Measurements from ENCODE around the gene PARL.
A peak's percentile ranks its signal among the peaks of the same experiment; 100 is the strongest.

The PARL gene

DNA sequence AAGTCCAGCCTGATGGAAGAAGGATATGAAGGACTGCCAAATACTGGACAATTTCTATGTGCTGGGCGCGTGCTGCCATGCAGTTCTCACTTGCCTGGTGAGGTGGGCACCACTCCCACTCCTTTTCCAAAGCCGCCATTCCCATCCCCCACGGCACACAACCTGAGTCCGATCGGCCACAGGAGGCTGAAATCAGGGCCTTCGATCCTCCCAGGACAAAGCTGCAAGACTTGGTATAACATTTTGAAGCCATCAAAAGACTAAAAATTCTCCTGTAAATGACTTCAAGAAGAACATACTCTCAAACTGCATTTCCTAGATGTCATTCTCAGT lies 56.2 kb downstream of the PARL start:
- H3K36me3 ChIP-seq (replicated peaks) = peaks cover 25% of the 10 kb centered on the region
- DNase-seq (ENCODE audit: low spot score in 2 of 2) = no peak
- H3K27me3 ChIP-seq (ENCODE audit: low read depth) = no peaks in the 10 kb centered on the region
- in situ Hi-C loops (cut with MboI; ENCODE audit: low sequenced_read_pairs) = no loop called here
- no peaks in the 10 kb centered on the region for H3K9me3 ChIP-seq
- no peak overlapping the region for H3K4me3 ChIP-seq
- peaks cover 8% of the 10 kb centered on the region for H3K4me1 ChIP-seq

- DNase-seq (ENCODE audit: low spot score in 2 of 2) = no peak
- Histone ChIP-seq H3K36me3 (replicated peaks) (peaks cover 20% of the 10 kb centered on the region), H3K27me3 (ENCODE audit: low read depth) (no peaks in the 10 kb centered on the region), H3K4me1 (peaks cover 8% of the 10 kb centered on the region), H3K9me3 (no peaks in the 10 kb centered on the region), H3K4me3 (no peak overlapping the region)
- in situ Hi-C loops (cut with MboI; ENCODE audit: low sequenced_read_pairs) = no loop called here
Measured at GRCh38 chr3:183827809-183828537, 56.7 kb downstream of the PARL start.

- no peak overlapping the region for H3K4me3 ChIP-seq
- H3K9me3 ChIP-seq = no peaks in the 10 kb centered on the region
- no peak for DNase-seq (ENCODE audit: low spot score in 2 of 2)
- no peaks in the 10 kb centered on the region for H3K27me3 ChIP-seq (ENCODE audit: low read depth)
- H3K4me1 ChIP-seq = peaks cover 8% of the 10 kb centered on the region
- in situ Hi-C loops (cut with MboI; ENCODE audit: low sequenced_read_pairs) = no loop called here
- peaks cover 13% of the 10 kb centered on the region for H3K36me3 ChIP-seq (replicated peaks)
Measured at GRCh38 chr3:183826448-183827250, 58.0 kb downstream of the PARL start.

- DNase-seq (ENCODE audit: low spot score in 2 of 2) = peak; percentile 79 to 88
- H3K4me1 ChIP-seq = peaks cover 8% of the 10 kb centered on the region
- peak within 1 kb of the TSS; percentile 62 for H3K4me3 ChIP-seq
- no peaks in the 10 kb centered on the region for H3K27me3 ChIP-seq (ENCODE audit: low read depth)
- in situ Hi-C loops (cut with MboI; ENCODE audit: low sequenced_read_pairs) = no loop called here
- H3K36me3 ChIP-seq (replicated peaks) = peaks cover 9% of the 10 kb centered on the region
- no peaks in the 10 kb centered on the region for H3K9me3 ChIP-seq
Measured at GRCh38 chr3:183825456-183826161, 59.1 kb downstream of the PARL start, which contains the start of gene MAP6D1. Gene MAP6D1, minus strand, starts transcription at chr3:183825577. Its CDS starts 30 bp downstream, at chr3:183825547.

- peaks cover 8% of the 10 kb centered on the region for H3K4me1 ChIP-seq
- H3K27me3 ChIP-seq (ENCODE audit: low read depth) = no peaks in the 10 kb centered on the region
- in situ Hi-C loops (cut with MboI; ENCODE audit: low sequenced_read_pairs) = no loop called here
- H3K9me3 ChIP-seq = no peaks in the 10 kb centered on the region
- peak in 1 of 2 experiments; percentile 39 for DNase-seq (ENCODE audit: low spot score in 2 of 2)
- peak overlapping the region; percentile 62 for H3K4me3 ChIP-seq
- H3K36me3 ChIP-seq (replicated peaks) = peaks cover 9% of the 10 kb centered on the region
Measured at GRCh38 chr3:183824761-183825455, 59.8 kb downstream of the PARL start.

DNA sequence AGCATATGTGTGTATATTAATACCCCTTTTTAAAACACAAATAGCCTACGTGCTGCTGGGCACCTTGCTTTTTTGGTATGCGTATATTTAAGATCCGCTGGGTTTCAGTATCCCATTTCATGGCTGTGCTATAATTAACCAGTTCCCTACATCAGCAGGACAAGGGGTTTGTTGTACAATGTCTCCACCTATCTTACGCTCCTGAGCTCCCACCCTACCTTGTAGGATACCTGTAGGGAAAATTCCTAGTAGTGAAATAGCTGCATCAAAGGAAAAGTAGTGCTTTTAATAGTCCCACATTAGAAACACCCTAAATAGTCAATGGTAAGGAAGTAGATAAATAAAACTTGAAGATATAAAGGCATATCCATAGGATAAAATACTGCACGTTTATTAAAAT lies 60.7 kb downstream of the PARL start:
- Histone ChIP-seq H3K27me3 (ENCODE audit: low read depth) (no peaks in the 10 kb centered on the region), H3K9me3 (no peaks in the 10 kb centered on the region), H3K4me3 (peak overlapping the region; percentile 62), H3K36me3 (replicated peaks) (peaks cover under 1% of the 10 kb centered on the region; the same call in 1 of the 2 replicates), H3K4me1 (peaks cover 8% of the 10 kb centered on the region)
- DNase-seq (ENCODE audit: low spot score in 2 of 2) = peak in 1 of 2 experiments; percentile 42
- in situ Hi-C loops (cut with MboI; ENCODE audit: low sequenced_read_pairs) = no loop called here

- in situ Hi-C loops (cut with MboI; ENCODE audit: low sequenced_read_pairs) = no loop called here
- Histone ChIP-seq H3K36me3 (replicated peaks) (peaks cover 1% of the 10 kb centered on the region), H3K27me3 (ENCODE audit: low read depth) (no peaks in the 10 kb centered on the region), H3K9me3 (no peaks in the 10 kb centered on the region), H3K4me3 (no peak overlapping the region), H3K4me1 (peaks cover 8% of the 10 kb centered on the region)
- DNase-seq (ENCODE audit: low spot score in 2 of 2) = no peak
Measured at GRCh38 chr3:183822631-183823030, 62.0 kb downstream of the PARL start.

DNA sequence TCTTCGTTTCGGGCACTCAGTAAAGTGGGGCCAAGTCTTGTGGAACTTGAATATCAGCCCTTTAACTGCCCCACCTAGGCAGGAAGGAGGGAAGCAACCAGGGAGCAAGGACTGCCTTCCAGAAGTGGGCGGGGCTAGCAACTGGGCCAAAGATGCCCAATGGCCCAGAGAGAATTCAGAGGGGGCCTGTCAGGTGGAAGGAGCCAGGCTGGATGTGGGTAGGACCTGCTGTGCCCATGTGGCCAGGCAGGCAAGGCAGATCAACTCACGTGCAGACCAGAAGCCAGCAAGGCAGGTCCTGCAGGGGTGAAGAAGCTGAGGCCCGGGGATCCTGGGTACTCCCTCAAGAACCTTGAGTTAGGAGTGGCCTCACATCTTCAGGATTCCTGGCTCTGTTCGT lies 64.8 kb downstream of the PARL start:
- no peaks in the 10 kb centered on the region for H3K9me3 ChIP-seq
- in situ Hi-C loops (cut with MboI; ENCODE audit: low sequenced_read_pairs) = no loop called here

DNA sequence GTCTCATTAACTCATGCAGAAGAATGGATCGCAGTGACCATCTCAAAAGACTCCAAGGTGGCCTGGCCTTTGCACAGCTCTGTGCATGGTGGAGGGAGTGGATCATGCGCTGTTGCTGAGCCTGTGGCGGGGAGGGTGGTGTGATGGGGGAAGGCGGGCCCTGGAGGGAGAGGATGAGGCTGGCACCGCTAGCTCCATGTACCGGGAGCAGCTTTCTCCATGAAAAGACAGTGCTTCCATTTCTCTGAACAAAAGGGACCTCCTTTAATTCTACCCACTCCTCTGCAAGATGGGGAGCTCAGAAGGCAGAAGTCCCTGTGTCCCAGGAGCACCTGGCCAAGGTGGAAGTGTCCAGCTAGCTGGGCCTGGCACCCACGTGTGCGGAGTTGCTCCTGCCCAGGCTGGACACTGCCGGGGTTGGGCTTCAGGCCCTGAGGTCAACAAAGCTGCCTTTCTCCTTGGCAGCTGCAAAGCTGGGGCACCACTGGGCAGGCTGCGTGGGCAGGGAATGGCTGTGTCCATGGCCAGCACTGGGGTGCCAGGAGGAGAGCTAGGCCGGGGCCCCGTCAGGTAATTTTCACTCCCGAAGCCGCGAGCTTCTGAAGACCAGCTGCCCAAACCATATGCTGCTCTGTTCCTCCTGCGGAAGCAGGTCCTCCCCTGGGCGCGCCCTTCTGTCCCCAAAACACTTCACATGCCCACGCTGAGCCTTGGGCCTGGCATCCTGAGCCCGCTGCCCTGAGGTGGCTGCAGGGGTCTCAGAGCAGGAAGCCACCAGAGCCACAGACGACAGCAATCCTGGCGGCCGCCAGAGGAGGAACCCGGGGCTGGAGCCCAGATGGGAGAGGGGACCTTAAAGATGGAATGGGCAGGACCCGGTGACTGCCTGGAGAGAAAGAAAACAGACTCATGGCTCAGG lies 65.7 kb downstream of the PARL start:
- no peak overlapping the region for H3K4me3 ChIP-seq
- peaks cover 4% of the 10 kb centered on the region; the same call in 1 of the 2 replicates for H3K4me1 ChIP-seq
- no peaks in the 10 kb centered on the region for H3K27me3 ChIP-seq (ENCODE audit: low read depth)
- no peaks in the 10 kb centered on the region for H3K9me3 ChIP-seq
- no peak for DNase-seq (ENCODE audit: low spot score in 2 of 2)
- in situ Hi-C loops (cut with MboI; ENCODE audit: low sequenced_read_pairs) = no loop called here
- H3K36me3 ChIP-seq (replicated peaks) = peaks cover 18% of the 10 kb centered on the region

More for the DNA sequence above, 64.8 kb downstream of the PARL start:
- no peak for DNase-seq (ENCODE audit: low spot score in 2 of 2)
- Histone ChIP-seq H3K36me3 (replicated peaks) (peaks cover 18% of the 10 kb centered on the region), H3K4me1 (peaks cover 8% of the 10 kb centered on the region), H3K4me3 (no peak overlapping the region), H3K27me3 (ENCODE audit: low read depth) (no peaks in the 10 kb centered on the region)

DNA sequence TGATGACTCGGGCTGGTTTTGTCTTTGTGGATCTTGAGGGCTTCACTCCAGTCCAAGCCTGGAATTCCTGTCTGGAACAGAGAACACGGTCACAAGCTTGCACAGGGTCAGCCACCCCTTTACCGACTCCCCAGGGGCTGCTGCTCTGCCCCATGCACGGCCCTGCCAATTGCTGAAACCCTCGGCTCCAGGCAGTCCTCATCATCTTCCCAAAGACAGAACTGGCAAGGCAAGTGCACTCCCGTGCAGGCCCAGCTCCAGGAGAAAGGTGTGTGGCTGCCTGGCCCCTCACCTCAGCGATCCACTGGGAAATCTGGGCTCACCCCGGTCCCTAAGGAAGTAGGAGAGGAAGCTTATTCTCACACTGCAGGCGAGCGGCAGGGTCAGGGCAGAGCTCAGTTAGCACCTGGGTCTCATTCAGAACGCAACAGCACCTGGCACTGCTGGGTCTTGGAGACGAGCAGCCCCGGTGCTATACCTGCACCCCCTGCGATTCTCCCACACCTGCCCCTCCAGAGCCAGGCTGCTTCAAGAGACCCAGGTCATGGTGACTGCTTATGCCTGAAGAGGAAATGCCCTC lies 66.5 kb downstream of the PARL start:
- Histone ChIP-seq H3K9me3 (no peaks in the 10 kb centered on the region), H3K36me3 (replicated peaks) (peaks cover 18% of the 10 kb centered on the region), H3K4me3 (no peak overlapping the region), H3K27me3 (ENCODE audit: low read depth) (no peaks in the 10 kb centered on the region), H3K4me1 (no peaks in the 10 kb centered on the region)
- in situ Hi-C loops (cut with MboI; ENCODE audit: low sequenced_read_pairs) = no loop called here
- no peak for DNase-seq (ENCODE audit: low spot score in 2 of 2)

- no peak for DNase-seq (ENCODE audit: low spot score in 2 of 2)
- no peaks in the 10 kb centered on the region for H3K27me3 ChIP-seq (ENCODE audit: low read depth)
- in situ Hi-C loops (cut with MboI; ENCODE audit: low sequenced_read_pairs) = no loop called here
- no peaks in the 10 kb centered on the region for H3K9me3 ChIP-seq
- H3K36me3 ChIP-seq (replicated peaks) = peaks cover 18% of the 10 kb centered on the region
- H3K4me1 ChIP-seq = no peaks in the 10 kb centered on the region
- no peak overlapping the region for H3K4me3 ChIP-seq
Measured at GRCh38 chr3:183817639-183818038, 67.0 kb downstream of the PARL start.

GRCh38 chr3:183816681-183817510 lies 67.8 kb downstream of the PARL start:
- peaks cover 19% of the 10 kb centered on the region for H3K36me3 ChIP-seq (replicated peaks)

More at GRCh38 chr3:183816681-183817510, 67.8 kb downstream of the PARL start:
- no peak for DNase-seq (ENCODE audit: low spot score in 2 of 2)
- Histone ChIP-seq H3K4me3 (no peak overlapping the region), H3K9me3 (no peaks in the 10 kb centered on the region), H3K27me3 (ENCODE audit: low read depth) (no peaks in the 10 kb centered on the region), H3K4me1 (no peaks in the 10 kb centered on the region)
- in situ Hi-C loops (cut with MboI; ENCODE audit: low sequenced_read_pairs) = no loop called here
